Measurements from ENCODE around the gene FAM227B.

The FAM227B gene

DNA sequence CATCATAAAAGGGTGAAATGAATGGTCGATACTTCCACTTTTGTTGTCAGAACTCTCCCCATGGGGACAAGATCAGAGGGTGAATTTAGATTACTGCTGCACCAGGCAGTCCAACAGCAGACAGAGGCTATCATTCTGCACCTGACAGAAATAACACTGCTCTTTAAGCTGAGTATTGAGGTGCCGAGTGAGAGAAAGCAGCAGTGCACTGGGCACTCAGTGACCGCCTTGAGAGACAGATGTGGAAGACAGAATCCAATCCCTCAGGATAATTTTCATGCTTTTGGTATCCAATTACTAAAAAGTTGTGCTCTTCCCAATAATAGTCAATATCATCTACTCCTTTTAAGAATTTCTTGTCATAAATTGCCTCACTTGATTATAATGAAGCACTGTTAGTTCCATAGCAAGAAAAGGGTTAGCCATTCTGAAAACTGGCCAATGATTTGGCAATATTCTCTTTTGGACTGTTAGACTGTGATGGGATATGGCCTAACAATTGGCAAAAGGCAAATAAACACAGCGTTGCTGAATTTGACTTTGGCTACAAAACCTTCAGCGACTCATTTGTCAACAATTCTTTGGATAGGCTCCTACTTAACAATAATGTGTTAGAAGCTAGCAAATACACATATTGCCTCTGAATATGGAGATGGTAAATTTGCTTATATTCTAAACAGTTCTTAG is 192.1 kb downstream of the FAM227B start:
- no peak for DNase-seq (ENCODE audit: low spot score)
- Histone ChIP-seq H3K4me3 (peak overlapping the region; percentile 67), H3K27ac (peak overlapping the region in 1 of 2 donors; percentile 70)
- TF ChIP-seq, protein P1, sequence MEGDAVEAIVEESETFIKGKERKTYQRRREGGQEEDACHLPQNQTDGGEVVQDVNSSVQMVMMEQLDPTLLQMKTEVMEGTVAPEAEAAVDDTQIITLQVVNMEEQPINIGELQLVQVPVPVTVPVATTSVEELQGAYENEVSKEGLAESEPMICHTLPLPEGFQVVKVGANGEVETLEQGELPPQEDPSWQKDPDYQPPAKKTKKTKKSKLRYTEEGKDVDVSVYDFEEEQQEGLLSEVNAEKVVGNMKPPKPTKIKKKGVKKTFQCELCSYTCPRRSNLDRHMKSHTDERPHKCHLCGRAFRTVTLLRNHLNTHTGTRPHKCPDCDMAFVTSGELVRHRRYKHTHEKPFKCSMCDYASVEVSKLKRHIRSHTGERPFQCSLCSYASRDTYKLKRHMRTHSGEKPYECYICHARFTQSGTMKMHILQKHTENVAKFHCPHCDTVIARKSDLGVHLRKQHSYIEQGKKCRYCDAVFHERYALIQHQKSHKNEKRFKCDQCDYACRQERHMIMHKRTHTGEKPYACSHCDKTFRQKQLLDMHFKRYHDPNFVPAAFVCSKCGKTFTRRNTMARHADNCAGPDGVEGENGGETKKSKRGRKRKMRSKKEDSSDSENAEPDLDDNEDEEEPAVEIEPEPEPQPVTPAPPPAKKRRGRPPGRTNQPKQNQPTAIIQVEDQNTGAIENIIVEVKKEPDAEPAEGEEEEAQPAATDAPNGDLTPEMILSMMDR (IDR thresholded peaks at IDR 0.05): no peak

DNA sequence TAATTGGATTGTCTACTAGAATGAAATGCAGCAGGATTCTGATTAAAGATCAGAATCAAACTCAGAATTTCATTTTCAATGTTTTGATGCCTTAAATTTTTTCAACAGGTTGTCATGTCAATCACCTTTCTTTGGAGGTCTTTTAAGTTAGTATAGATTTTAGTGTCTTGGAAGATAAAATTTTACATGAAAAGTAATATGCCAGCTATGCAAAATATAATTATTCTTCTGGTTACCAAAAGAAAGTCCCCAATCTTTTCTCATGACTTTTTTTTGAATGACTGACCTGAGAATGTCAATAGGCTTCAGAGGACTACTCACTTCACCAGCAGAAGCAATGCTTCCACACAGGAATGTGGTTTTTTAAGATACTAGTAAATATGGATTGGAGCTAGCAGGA is 193.2 kb downstream of the FAM227B start:
- Histone ChIP-seq H3K27ac (peak overlapping the region in 1 of 2 donors; percentile 16), H3K4me3 (peak overlapping the region; percentile 67)
- TF ChIP-seq, protein P1 (IDR thresholded peaks at IDR 0.05): no peak
- no peak for DNase-seq (ENCODE audit: low spot score)

DNA sequence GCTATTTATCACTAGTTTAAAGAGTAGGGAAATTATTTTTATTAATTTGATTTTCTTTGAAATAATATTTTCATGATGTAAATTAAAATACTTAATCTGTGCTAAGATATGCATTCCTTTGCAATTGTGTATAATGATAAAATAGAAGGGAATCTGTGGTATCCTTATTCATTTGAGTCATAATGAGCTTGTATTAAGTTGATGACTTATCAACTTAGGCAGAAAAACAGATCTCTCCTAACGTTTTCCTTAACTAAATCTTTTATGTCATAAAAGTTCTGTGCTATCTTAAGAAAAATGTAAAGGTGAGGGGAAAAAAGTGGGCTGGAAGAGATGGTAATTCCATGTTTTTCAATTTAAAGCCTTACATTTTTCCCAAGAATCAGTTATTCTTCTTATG is 195.7 kb downstream of the FAM227B start:
- DNase-seq (ENCODE audit: low spot score): no peak
- Histone ChIP-seq H3K27ac (no peak overlapping the region), H3K4me3 (peak overlapping the region; percentile 67)
- TF ChIP-seq, protein P1 (IDR thresholded peaks at IDR 0.05): no peak

DNA sequence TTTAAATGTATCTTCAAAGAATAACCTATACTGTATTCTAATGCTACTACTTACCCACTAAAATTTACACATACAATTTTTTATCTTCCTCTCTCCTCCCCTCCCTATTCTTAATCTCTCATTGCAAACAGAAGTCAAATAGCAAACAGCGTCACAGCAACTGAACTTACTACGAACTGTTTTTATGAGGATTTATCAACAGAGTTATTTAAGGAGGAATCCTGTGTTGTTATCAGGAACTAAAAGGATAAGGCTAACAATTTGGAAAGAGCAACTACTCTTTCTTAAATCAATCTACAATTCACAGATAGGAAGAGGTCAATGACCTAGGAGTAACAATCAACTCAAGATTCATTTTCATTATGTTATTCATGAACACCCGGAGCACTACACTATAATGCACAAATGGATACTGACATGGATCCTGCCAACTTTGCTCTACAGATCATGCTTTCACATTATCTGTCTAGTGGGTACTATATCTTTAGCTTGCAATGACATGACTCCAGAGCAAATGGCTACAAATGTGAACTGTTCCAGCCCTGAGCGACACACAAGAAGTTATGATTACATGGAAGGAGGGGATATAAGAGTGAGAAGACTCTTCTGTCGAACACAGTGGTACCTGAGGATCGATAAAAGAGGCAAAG is 196.6 kb downstream of the FAM227B start:
- peak overlapping the region in 1 of 2 donors; percentile 72 for H3K27ac ChIP-seq
- H3K4me3 ChIP-seq: peak overlapping the region; percentile 67
- TF ChIP-seq, protein P1 (IDR thresholded peaks at IDR 0.05): no peak
- DNase-seq (ENCODE audit: low spot score): no peak

GRCh38 chr15:49423021-49423420 is 197.6 kb downstream of the FAM227B start, which contains the start of gene FGF7:
Gene FGF7, plus strand, starts transcription at chr15:49423242. Its CDS starts 1,056 bp downstream, at chr15:49424298.
- TF ChIP-seq, protein P1 (IDR thresholded peaks at IDR 0.05): no peak
- Histone ChIP-seq H3K4me3 (peak within 1 kb of the TSS; percentile 67), H3K27ac (peak within 1 kb of the TSS; percentile 3 to 72)
- no peak for DNase-seq (ENCODE audit: low spot score)

DNA sequence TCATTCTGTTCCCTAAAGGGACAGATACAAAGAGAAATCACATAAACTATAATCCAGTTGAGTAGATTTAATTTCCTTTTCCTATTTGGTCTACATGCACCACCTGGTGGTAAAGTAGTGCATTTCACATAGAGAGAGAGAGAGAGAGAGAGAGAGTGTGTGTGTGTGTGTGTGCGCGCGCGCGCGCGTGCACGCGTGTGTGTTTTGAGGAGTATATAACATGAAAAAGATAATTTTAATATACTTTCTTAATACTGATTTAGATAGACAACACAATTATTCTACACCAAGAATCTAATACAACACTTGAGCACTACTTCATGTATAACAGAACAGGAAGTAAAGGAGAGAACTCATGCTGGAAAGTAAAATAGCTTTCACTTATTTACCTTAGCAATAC is 198.6 kb downstream of the FAM227B start:
- TF ChIP-seq, protein P1 (IDR thresholded peaks at IDR 0.05): peak; percentile 75
- Histone ChIP-seq H3K4me3 (peak overlapping the region; percentile 67), H3K27ac (peak overlapping the region in 1 of 2 donors; percentile 10)
- DNase-seq (ENCODE audit: low spot score): no peak

- DNase-seq (ENCODE audit: low spot score): no peak
- Histone ChIP-seq H3K27ac (no peak overlapping the region), H3K4me3 (no peak overlapping the region)
- TF ChIP-seq, protein P1 (IDR thresholded peaks at IDR 0.05): no peak
Measured at GRCh38 chr15:49418811-49419210, 201.8 kb downstream of the FAM227B start.
